Thyroid gland (tissue), 4 donors: ENCODE measurements around the gene CREB3L2.

Source experiments
- POLR2A ChIP-seq, 2 donors: fragments of 450-650 bp; IDR thresholded peaks; one replicate each; pipeline ENCODE4 v1.6.1; 2017; ENCODE audit warnings: antibody characterized with exemption in 2 of 2, mild to moderate bottlenecking in 2 of 2, moderate library complexity in 1 of 2
- TF ChIP-seq, protein P1 (sequence below), 6 experiments: fragments of 200-600 bp in 3 of 6; fragments of 450-650 bp in 3 of 6; sonication (generic) in 3 of 6; IDR thresholded peaks; one replicate each; pipeline ENCODE4 v1.5.1; 2016 to 2019; ENCODE audit warnings: antibody characterized with exemption in 6 of 6, mild to moderate bottlenecking in 2 of 6, inconsistent platforms in 1 of 6, moderate library complexity in 1 of 6

DNA sequence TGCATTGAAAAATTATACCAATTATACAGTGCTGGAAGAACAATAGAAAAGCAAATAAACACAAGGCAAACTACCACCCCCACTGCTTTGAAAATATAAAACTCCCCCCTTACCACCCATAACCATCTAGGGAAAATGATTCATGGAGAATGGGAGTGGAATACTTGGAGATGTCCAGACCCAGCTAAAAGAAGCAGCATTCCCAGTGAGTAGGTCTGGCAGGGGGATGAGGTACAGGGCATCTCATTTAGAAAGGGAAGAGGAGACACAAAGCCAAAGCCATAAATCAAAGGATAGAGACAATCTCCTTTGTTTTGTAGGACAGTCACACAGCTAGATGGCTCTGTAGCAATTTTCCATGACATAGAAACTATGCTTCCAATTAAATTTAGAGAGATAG is 119.1 kb downstream of the CREB3L2 start:
- TF ChIP-seq, protein P1, sequence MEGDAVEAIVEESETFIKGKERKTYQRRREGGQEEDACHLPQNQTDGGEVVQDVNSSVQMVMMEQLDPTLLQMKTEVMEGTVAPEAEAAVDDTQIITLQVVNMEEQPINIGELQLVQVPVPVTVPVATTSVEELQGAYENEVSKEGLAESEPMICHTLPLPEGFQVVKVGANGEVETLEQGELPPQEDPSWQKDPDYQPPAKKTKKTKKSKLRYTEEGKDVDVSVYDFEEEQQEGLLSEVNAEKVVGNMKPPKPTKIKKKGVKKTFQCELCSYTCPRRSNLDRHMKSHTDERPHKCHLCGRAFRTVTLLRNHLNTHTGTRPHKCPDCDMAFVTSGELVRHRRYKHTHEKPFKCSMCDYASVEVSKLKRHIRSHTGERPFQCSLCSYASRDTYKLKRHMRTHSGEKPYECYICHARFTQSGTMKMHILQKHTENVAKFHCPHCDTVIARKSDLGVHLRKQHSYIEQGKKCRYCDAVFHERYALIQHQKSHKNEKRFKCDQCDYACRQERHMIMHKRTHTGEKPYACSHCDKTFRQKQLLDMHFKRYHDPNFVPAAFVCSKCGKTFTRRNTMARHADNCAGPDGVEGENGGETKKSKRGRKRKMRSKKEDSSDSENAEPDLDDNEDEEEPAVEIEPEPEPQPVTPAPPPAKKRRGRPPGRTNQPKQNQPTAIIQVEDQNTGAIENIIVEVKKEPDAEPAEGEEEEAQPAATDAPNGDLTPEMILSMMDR (IDR thresholded peaks at IDR 0.05): no peak
- no peak for TF ChIP-seq POLR2A (IDR thresholded peaks at IDR 0.05)
